ENCODE results near the gene ACTR2.
"Not testable (repeated sequence)": the region's sequence is repeated elsewhere in the genome, so short reads cannot be mapped to it uniquely, and the experiment has no call there.

ACTR2 gene

DNA sequence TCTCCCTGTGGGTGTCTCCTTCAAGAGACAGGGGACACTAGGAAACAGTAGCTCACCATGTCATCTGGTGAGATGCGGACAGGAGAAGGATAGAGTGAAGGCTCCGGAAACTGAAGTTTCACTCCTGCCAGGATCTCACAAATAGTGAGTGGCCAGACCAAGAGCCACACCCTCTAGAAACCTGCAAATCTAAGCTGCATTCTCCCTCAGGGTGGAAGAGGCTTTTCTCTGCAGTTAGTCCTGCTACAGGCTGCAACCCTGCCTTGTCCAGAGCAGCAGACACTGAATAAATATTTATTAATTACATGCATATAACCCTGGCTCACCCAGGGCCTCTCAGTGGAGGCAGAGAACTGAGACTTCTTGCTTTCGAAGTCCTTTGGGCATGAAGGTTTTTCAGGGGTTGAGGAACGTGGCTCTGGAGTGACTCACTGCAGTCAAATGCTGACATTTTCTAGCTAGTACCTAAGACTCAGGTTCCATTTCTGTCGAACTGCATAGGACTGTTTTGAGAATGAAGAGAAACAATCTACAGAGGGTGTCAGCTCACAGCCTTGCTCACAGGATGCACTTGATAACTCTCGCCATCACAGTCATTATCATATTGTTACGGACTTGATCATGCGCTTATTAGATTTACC is 87.3 kb downstream of the ACTR2 start:
- no peak for DNase-seq

DNA sequence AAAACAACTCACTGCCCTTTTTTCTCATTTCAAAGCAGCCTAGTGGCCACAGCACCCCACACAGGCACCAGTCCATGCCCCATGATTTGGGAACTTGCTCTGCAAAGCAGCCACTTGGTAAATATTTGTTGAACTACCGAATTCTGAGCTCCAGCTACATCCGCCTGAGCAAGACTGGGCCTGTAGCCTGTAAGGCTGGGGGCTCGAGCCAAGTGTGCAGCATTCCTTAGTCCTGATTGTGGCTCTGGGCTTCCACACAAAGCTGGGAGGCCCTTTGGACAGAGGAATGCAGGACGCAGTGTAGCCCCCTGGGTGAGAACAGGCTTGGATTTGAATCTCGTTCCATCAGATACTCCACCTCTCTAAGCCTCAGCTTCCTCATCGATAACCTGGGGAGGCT is 88.4 kb downstream of the ACTR2 start:
- DNase-seq: no peak

DNA sequence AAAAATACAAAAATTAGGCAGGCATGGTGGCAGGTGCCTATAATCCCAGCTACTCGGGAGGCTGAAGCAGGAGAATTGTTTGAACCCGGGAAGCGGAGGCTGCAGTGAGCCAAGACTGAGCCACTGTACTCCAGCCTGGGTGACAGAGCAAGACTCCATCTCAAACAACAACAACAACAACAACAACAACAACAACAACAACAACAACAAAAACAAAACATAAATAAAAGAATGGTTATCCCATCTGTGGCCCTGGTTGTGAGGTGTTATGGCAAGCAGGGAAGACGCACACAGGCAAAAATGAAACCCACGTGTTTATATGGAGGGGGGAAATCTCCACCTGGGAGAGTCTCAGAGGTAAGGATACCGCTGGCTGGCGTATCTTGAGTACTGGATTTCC is 89.7 kb downstream of the ACTR2 start:
- not testable (repeated sequence) for DNase-seq

DNA sequence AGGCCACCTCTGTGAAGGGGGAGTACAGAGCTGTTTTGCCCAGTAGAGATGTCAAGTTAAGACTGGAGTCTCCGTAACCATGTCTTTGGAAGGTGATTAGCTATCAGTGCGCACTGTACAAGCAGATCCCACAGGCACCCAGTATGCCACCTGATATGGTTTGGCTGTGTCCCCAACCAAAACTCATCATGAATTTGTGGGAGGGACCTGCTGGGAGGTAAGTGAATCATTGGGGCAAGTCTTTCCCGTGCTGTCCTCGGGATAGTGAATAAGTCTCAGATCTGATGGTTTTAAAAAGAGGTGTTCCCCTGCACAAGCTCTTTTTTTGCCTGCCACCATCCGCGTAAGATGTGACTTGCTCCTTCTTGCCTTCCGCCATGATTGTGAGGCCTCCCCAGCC is 90.2 kb downstream of the ACTR2 start:
- DNase-seq: no peak

DNA sequence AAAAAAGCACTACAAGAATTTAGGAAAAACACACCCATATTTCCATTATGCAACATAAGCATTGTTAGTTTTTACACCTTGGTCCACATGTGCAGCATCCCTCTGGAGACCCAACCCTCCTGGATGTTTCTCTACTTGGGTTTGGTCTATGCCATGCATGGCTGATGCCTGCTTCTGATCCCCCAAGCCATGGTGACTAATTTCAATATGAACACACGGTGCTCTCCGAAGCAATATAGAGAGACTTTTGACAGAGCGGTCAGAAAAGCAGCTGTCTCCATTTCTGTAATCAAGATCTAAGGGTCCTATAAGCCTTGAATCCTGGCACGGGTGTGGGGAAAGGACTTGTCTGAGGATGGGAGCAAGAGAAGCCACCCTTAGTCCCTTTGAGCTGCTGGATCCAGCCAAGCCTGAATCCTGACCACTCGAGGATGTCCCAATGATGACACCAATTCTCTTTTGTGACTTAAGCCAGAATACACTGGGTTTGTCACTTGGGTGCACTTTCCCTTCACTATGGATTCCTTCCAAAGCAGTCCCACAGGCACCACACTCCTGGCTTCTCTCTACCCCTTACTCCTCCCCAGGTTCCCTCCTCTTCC is 91.5 kb downstream of the ACTR2 start:
- DNase-seq: no peak

DNA sequence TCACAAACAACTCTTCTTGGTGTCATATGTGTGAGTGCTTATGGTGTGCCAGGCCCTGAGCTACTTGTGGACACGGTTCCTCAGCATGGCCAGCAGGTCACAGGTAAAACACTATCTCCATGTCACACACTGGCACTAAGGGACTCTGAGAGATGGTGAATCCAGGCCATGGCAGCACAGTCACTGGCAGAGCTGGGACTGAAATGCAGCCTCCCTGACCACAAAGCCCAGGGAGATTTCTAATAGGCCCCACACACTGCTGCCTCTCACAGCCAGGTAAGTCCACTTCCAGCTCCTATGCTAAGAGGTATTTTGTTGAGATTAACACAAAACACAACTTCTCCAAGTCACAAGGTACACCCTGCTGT is 92.0 kb downstream of the ACTR2 start:
- DNase-seq: no peak

DNA sequence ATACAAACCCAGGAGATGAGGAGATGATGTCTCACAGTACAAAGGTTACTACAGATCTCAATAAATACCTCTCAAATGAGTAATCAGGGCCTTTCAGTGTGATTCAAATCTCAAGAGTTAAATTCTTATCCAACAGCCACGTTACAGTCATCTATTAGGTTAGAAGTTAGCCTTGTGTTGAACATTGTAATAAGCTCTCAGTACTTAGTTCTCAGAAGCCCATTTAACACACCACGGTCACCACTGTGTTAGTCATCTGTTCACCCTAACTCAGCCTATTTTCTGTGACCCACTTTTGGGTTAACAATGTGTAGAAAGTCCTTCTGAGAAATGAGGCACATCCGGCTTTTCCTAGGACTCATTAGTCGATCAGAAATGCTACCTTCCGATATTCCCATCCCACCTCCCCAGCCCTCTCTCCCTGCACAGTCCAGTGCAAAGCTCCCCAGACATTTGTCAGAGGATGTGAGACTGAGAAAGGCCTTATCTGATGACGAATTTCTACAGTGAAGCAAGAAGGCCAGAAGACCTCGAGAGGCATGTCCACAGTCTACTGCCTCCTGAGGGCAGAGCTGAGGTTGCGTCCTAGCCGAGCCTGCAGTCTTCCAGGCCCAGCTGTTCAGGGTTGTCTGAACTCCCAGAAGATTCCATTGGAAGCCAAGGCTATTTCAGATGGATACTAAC is 92.6 kb downstream of the ACTR2 start:
- DNase-seq: peak; percentile 29

All from activated naive CD4-positive, alpha-beta T cell treated with Interleukin-2 at 50 U/mL for 16 hours (primary cell).